GM21367 (cell line): ENCODE data around the gene HDAC6.
"Not testable (repeated sequence)": the region's sequence is repeated elsewhere in the genome, so short reads cannot be mapped to it uniquely, and the experiment has no call there.

Experiments
- ATAC-seq: cut with Tn5 transposase; IDR thresholded peaks from one replicate; pipeline ENCODE4 v1.9.1; 2021; ENCODE audit not compliant: unreplicated experiment

Gene HDAC6

DNA sequence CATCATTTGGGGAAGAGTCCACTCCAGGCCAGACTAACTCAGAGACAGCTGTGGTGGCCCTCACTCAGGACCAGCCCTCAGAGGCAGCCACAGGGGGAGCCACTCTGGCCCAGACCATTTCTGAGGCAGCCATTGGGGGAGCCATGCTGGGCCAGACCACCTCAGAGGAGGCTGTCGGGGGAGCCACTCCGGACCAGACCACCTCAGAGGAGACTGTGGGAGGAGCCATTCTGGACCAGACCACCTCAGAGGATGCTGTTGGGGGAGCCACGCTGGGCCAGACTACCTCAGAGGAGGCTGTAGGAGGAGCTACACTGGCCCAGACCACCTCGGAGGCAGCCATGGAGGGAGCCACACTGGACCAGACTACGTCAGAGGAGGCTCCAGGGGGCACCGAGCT is 21.2 kb downstream of the HDAC6 start:
- no peak for ATAC-seq

DNA sequence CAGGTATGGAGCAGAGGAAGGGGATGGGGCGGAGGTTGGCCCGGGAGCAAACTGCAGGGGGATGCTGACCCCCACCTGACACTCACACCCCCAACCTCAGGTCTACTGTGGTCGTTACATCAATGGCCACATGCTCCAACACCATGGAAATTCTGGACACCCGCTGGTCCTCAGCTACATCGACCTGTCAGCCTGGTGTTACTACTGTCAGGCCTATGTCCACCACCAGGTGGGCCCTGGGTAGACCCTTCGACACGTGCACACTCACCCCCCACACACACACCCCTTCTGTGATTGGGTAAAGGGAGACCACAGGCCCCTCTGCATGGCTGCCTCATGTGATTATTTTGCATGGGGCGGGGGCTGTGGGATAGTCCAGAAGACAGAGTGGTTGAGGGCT is 22.2 kb downstream of the HDAC6 start:
- ATAC-seq: no peak

DNA sequence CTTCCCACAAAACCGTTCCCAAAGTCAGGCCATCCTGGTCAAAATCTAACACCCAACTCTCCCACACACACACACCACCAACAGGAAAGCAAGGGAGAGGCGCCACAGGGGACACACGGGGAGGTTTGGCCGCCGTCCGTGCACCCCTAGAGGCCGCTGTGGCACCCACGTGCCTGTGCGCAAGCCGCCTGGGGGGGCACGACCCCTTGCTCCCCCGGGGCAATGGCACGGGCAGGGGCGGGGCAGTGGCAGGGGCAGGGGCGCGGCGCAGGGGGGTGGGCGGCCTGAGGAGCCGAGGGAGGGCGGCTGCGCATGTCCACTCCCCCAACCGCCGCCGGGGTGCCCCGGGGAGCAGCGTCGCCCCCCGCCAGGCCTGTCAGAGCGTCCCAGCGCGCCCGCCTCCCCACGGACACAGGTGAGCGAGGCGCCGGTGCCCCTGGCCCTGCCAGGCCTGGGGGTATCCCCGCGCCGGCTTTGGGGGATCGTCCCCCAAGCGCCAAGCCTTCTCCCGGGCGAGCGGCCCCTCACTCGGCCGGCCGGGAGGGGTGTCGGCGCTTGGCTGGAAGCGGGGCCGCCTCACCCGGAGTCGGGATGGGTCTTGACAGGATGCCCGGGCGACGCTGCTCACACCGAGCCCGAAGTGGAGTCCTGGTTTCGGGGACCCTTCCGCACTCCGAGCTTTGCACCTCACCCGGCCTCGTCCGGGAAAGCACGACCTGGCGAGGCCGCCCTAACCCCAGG is 24.4 kb downstream of the HDAC6 start, which contains the start of gene ERAS:
ERAS (plus strand) TSS at position 379 of the 741 bp plus-strand sequence. CDS start 2,611 bp downstream, outside the sequence.
- ATAC-seq: no peak

DNA sequence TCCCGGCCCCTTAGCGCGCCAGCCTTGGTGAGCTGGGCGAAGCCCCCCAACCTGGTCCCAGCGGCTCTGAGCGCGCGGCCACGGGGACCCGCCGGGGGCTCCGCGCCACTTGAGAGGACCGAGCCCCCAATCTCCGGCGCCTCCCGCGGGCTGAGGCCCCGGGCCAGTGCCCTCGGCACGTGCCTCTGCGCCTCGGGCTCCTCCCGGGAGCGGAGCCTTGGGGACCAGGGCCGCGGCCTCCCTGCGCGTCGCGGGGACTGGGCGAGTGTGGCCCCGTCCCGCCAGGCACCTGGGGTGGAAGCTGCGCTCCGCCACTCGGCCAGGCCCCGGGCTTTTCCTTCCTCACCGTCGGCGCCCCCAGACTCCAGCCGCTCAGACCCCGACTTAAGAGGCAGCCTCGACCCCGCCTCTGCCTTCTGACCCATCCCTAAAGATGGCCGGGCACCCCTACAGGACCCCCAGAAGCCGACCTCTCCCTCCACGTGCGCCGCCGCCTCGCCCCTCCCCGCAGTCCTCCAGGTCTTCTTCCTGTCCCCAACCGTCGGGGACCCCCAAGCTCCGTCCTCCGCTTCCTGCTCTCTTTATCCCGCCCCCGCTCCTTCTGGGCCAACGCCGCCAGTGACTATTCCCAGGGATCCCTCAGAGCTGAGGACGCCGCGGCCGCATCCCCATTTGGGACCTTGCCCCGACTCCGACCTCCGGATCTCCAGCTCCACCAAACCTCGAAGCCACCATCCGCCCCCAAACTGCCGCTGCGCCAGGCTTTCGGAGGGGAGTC is 25.2 kb downstream of the HDAC6 start:
- ATAC-seq: no peak

DNA sequence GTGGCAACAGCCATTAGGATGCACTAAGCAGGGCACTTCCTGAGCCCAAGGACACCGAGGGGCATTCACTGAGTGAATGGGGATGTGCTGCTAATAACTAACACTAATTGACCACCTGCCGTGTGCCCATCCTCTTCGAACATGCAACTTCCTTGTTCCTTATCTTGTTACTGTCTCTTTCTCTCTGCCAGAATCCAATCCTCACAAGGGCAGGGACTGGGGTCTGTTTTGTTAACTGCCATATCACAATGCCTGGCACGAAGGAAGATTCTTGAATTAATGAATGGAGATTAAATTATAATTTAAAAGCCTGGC is 25.7 kb downstream of the HDAC6 start:
- no peak for ATAC-seq

DNA sequence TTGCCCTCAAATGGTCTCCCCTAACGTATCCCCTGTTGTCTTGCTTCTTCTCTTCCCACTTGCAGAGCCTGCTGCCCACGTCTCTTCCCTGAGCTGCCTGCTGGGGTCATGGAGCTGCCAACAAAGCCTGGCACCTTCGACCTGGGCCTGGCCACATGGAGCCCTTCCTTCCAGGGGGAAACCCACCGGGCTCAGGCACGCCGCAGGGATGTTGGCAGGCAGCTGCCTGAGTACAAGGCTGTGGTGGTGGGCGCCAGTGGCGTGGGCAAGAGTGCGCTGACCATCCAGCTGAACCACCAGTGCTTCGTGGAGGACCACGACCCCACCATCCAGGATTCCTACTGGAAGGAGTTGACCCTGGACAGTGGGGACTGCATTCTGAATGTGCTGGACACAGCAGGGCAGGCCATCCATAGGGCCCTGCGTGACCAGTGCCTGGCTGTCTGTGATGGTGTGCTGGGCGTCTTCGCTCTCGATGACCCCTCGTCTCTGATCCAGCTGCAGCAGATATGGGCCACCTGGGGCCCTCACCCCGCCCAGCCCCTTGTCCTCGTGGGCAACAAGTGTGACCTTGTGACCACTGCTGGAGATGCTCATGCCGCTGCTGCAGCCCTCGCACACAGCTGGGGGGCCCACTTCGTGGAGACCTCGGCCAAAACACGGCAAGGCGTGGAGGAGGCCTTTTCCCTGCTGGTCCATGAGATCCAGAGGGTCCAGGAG is 27.3 kb downstream of the HDAC6 start:
- no peak for ATAC-seq

DNA sequence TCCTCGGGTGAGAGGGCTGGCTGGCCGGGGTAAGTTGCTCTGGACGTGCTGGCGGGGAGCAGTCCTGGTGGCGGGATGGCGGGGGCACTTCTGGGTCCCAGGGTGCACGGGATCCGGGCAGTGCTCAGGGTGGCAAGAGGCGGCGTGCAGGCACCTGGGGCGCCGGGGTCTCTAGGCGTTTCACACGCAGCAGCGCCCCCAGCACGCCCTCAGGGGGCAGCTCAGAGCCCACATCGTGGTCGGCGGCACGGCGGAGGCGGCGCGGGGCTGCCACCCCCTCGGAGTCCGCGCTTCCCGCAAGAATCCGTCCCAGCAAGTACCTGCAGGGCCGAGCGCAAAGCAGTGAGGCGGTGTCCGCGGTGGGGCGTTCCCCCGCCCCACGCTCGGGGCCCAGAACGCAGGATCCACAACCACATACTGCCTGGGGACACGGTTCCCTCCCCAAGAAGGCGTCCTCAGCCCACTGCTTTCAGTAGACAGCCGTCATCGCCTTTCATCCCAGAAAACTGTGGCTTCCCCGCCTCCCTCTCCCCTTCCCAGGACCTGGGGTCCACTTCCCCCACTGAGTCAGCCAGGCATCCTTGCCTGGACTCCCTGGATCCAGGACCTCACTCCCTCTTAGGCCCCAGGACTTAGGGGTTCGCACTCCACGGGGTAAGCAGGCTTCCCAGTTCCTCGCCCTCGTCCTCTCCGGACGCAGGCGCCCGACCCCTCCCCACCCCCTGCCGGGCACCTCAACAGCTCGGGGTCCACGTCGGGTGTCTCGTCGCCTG is 29.5 kb downstream of the HDAC6 start:
- ATAC-seq: no peak

DNA sequence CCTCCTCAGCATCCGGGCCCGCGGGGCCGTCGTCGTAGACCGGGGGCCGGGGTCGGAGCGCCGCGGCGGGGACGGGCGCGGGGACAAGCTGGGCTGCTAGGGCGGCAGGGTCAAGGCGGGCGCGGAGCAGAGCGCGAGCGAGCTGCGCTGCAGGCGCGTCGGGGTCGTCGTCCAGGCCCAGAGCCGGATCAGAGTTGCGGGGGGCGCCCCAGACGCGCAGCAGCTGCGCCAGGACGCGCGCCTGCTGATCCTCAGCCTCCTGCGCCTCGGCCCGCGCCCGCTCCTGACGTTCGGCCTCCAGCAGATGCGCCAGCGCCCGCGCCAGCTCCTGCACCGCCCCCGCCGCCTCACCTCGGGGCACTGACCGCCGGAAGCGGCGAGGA is 30.0 kb downstream of the HDAC6 start:
- no peak for ATAC-seq

DNA sequence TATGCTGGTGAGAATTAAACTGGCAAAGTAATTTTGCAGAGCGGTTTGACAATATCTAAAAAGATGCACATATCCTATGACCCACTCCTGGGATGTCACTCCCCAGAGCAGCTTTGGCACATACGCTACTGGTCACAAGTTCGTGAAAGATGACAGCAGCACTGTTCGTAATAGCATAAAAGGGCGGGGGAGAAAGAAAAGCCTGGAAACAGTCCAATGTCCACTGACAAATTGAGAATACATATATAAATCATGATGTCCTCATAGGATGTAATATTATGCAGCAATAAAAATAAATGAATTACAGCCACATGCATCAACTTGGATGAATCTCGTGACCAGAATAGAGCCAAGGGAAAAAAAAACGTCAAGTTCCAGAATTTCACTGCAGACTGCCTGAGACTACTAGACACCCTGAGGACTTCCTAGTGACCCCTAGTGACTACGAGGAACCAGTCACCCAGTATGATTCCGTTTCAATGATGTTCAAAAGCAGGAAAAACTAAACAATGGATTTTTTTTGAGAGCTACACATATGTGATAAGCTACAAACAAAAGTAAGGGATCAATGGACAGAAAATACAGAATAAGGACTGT is 31.8 kb downstream of the HDAC6 start:
- ATAC-seq: no peak

DNA sequence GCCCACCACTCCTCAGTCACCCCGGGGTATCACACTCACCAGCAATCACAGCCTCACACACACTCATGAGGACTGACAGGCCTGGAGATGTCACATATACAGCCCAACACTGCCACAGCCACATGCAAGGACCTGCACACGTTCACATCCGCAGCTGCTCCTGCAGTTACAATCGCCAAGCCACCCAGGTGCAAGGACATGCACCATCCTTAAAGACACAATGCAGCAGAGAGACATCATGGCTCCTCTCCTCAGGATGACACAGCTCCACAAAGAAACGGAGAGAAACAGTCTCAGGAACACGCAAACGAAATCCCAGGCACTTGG is 32.5 kb downstream of the HDAC6 start:
- ATAC-seq: no peak

DNA sequence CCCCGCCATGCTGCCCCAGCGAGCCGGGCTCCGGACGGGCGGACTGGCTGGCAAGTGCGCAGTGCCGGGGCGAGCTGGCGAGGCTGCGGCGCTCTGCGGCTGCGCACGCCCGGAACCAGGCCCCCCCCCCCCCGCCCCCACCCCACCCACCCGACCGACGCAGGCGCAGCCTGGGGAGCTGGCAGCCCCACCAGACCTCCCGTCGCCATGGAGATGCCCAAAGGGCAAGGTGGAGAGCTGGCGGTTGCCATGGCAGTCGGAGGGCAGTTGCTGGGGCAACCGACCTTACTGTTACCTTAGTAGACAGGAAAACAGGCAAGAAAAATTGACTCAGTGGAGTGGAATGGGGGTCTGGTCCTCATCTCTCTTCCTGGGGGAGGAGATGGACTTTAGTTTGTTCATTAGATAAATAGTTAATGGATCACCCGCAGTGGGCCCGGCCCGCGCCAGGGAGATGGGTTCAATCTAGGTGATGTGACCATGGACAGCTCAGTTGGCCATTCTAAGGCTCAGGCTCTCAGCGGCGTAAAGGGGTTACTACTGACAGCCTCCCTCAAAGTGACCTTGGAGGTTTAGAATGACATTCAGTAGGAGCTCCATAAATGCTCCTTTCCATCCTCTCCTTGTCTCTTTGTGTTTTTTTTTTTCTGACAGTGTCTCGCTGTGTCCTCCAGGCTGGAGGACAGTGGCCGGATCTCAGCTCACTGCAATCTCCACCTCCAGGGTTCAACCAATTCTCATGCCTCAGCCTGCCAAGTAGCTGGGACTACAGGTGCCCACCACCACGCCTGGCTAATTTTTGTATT is 33.9 kb downstream of the HDAC6 start, which contains the start of gene PCSK1N:
PCSK1N (minus strand) TSS at position 87 of the 806 bp plus-strand sequence; CDS start at position 9, 78 bp downstream.
- ATAC-seq: no peak

DNA sequence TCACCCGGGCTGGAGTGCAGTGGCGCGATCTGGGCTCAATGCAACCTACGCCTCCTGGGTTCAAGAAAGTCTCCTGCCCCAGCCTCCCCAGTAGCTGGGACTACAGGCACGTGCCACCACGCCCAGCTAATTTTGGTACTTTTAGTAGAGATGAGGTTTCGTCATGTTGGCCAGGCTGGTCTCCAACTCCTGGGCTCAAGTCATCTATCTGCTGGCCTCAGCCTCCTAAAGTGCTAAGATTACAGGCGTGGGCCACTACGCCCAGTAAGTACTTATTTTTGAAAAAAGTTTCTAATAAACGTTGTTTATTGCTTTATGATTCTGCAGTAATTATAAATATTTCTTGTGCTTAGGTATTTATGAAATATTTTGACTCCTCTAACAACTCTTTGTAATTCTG is 37.8 kb downstream of the HDAC6 start:
- no peak for ATAC-seq

DNA sequence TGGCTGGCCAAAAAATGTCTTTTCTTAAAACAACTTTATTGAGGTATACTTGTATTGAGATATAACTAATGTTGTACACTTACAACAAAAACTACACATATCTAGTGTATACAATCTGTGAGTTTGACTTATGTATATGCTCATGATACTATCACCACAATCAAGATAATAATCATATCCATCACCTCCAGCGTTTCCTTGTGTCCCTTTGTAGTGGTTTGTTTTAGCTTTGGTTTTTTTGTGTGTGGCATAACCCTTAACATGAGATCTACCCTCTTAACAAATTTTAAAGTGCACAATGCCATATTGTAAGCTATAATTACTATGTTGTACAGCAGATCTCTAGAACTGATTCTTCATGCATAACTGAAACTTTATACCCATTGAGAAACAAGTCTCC is 47.0 kb downstream of the HDAC6 start:
- ATAC-seq: no peak

DNA sequence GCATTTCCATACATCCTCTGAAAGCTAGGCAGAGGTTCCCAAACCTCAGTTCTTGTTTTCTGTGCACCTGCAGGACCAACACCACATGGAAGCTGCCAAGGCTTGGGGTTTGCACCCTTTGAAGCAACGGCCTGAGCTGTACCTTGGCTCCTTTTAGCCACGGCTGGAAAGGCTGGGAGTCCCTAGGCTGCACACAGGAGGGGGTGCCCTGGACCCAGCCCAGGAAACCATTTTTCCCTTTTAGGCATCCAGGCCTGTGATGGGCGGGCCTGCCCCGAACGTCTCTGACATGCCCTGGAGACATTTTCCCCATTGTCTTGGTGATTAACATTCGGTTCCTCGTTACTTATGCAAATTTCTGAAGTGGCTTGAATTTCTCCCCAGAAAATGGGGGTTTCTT is 51.0 kb downstream of the HDAC6 start:
- ATAC-seq: no peak

DNA sequence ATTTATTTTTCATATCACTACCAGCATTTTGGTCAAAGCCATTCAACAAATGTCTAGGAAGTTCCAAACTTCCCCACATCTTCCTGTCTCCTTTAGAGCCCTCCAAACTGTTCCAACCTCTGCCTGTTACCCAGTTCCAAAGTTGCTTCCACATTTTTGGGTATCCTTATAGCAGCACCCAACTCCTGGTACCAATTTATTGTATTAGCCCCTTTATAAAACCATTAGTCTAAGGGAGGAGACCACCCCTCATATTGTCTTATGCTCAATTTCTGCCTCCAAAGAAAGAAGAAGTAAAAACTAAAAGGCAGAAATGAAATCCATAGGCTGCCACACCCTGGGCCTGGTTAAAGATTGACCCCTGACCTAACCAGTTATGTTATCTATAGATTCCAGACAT is 51.6 kb downstream of the HDAC6 start:
- ATAC-seq: not testable (repeated sequence)

DNA sequence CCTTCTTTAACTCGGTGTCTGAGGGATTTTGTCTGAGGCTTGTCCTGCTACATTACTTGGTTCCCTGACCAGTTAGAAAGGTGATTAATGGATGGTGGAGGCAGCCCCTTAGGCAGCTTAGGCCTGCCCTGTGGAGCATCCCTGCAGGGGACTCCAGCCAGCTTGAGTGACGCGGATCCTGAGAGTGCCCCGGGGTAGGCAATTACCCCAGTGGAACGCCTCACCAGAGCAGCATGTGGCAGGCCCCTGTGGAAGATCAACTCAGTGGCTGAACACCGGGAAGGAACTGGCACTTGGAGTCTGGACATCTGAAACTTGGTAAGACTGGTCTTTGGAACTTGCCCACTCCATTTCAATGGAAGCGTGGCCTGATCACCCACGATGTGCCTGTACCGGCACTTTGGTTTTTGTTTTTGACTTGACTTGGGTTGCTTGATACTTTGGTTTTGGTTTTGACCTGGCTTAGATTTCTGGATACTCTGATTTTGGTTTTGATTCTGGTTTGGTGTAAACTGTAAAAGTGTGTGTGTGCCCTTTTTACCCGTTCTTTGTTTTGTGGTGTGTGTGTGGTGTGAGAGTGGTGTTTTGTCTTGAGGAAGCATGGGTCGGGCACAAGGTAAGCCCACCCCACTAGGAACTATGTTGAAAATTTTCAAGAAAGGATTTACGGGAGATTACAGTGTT is 52.4 kb downstream of the HDAC6 start:
- ATAC-seq: not testable (repeated sequence)

DNA sequence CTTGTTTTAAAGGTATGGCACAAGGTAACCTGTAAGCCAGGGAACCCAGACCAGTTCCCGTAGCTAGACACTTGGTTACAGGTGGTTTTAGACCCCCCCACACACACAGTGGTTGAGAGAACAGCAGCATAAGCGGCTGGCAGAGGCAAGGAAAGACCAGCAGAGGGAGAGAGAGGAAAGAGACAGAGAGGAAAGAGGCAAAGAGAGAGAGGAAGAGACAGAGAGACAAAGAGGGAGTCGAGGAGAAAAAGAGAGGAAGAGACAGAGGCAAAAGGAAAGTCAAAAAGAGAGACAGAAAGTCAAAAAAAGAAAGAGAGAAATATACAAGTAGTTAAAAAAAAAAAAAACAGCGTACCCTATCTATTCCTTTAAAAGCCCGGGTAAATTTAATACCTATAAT is 53.0 kb downstream of the HDAC6 start:
- ATAC-seq: no peak

DNA sequence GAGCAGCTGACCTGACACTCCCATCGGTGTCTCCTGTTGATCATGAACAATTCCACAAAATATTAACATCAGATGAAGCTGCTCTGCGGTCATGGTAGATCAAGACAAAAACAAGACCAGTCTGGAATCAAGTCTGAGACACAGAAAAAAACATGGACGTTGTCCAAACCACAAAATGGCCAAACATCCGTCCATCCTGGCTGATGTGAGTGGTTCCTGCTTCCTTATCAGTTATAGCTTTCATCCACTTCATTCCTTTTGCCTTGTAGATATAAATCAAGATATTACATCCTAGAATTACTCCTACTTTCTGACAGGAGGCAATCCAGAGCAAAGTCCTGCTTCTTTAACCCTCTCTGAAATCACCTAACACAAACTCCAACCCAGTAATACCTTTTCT is 62.3 kb downstream of the HDAC6 start:
- no peak for ATAC-seq

DNA sequence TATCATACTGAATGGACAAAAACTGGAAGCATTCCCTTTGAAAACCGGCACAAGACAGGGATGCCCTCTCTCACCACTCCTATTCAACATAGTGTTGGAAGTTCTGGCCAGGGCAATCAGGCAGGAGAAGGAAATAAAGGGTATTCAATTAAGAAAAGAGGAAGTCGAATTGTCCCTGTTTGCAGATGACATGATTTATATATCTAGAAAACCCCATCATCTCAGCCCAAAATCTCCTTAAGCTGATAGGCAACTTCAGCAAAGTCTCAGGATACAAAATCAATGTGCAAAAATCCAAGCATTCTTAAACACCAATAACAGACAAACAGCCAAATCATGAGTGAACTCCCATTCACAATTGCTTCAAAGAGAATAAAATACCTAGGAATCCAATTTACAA is 70.2 kb downstream of the HDAC6 start:
- not testable (repeated sequence) for ATAC-seq
